22Rv1 (cell line): ENCODE measurements around the gene ACAP2.
"Not testable (repeated sequence)": the region's sequence is repeated elsewhere in the genome, so short reads cannot be mapped to it uniquely, and the experiment has no call there.

Source experiments
- H3K27ac ChIP-seq: fragments of 450-650 bp; 2 replicates; pipeline ENCODE4 v1.5.1; 2017
- CTCF ChIP-seq: fragments of 450-650 bp; IDR thresholded peaks from 2 replicates; pipeline ENCODE4 v1.5.1; 2017; ENCODE audit warnings: mild to moderate bottlenecking
- ZFX ChIP-seq: fragments of 450-650 bp; IDR thresholded peaks from 2 replicates; pipeline ENCODE4 v1.6.1; 2017; ENCODE audit warnings: antibody characterized with exemption, borderline replicate concordance

Gene ACAP2

GRCh38 chr3:195401943-195402342, 40.9 kb downstream of the ACAP2 start:
- no peak for TF ChIP-seq ZFX
- TF ChIP-seq CTCF, result no peak
- H3K27ac ChIP-seq, result no peak overlapping the region

- H3K27ac ChIP-seq, result not testable (repeated sequence)
These were observed 44.4 kb downstream of the ACAP2 start for GRCh38 chr3:195398460-195398859.

GRCh38 chr3:195397524-195397923, 45.3 kb downstream of the ACAP2 start:
- TF ChIP-seq CTCF (no peak), ZFX (no peak)
- H3K27ac ChIP-seq, result no peak overlapping the region

- H3K27ac ChIP-seq, result no peak overlapping the region
- TF ChIP-seq CTCF (no peak), ZFX (no peak)
These were observed 47.5 kb downstream of the ACAP2 start for GRCh38 chr3:195395208-195395816.

GRCh38 chr3:195394700-195395099, 48.1 kb downstream of the ACAP2 start:
- TF ChIP-seq ZFX (no peak), CTCF (no peak)
- H3K27ac ChIP-seq, result no peak overlapping the region

- no peak overlapping the region for H3K27ac ChIP-seq
- no peak for TF ChIP-seq CTCF
- no peak for TF ChIP-seq ZFX
These were observed 48.8 kb downstream of the ACAP2 start for GRCh38 chr3:195394024-195394423.

- TF ChIP-seq ZFX (no peak), CTCF (no peak)
- H3K27ac ChIP-seq, result no peak overlapping the region
These were observed 54.4 kb downstream of the ACAP2 start for GRCh38 chr3:195388380-195388779.

GRCh38 chr3:195386739-195387138, 56.1 kb downstream of the ACAP2 start:
- TF ChIP-seq CTCF (no peak), ZFX (no peak)
- H3K27ac ChIP-seq, result no peak overlapping the region
